ENCODE results near the gene GCG.

GCG gene

DNA sequence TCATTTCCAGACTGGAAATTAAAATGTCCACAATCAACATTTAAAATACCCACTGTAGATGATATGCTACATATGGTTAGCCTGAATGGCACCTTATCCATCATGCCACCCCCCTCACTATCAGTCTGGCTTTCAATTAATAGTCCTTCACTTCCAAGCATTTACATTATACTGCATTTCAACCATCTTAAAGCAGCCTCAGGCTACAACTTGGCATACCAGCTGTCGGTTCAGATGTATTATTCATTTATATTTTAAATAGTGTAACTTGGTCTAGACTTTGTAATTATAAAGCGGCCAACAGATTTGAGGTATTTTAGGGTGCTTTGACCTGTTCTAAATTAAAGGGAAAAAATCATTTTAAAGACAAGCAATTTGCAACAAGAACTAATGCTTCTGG lies 2.6 kb downstream of the GCG start:
- no peak for DNase-seq (ENCODE audit: low spot score)

DNA sequence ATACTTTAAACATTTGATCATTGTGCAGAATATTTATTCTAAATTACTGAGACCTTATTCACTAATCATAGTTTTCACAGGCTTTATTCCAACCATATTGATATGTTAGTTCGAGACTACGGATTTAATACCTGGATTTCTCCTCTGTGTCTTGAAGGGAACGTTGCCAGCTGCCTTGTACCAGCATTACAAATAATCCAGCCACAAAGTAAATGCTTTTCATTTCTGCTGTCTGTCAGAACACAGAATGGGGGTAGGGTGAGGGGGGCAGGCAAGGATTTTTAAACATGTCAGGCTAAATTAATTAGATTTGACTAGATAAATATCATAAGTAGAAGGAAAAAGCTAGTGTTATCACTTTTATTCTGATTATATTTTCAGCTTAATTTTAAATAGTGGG lies 3.1 kb downstream of the GCG start:
- no peak for DNase-seq (ENCODE audit: low spot score)

DNA sequence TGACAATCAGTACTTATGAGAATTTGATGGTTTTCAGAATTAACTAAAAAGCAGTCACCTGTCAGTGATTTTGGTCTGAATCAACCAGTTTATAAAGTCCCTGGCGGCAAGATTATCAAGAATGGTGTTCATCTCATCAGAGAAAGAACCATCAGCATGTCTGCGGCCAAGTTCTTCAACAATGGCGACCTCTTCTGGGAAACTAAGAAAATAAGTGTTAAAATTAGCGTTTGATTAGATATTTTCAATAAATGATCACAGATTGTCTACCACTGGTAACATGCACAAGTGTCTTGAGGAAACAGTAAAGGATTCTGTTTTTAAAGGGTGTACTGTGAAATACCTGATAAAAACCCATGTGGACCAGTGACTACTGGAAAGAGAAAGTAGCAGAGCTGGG lies 8.1 kb downstream of the GCG start:
- DNase-seq (ENCODE audit: low spot score) = no peak

DNA sequence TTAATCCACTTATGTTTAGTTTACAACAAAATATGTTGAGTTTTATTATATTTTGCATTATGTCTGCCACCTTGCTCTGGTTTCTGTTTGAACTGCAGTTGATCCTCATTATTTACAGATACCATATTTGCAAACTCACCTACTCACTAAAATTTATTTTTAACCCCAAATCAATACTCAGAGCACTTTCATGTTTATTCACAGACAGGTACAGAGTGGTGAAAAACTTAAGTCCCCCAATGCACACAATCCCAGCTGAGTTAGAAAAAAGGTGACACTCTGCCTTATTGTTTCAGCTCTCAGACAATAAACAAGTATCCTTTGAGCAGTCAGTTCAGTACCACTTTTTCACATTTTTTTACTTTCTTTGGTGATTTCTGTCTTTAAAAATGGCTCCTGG lies 13.7 kb downstream of the GCG start:
- DNase-seq (ENCODE audit: low spot score) = no peak

DNA sequence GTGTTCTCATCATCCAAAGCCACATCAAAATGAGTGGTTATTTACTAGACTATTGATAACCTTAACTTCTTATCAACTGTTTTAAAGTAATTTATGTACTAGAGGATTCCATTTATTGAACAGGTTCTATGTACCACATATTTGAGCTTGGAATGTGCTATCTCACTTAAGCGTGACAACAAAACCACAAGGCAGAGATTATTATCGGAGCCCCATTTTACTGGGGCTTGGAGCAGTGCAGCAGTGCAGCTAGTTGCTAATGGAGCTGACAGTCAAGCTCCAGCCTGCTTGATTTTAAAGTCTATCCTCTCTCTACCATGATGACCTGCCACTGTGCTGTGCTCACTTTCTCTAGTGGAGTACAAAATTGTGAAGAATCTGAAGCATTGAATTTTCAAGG lies 24.6 kb downstream of the GCG start:
- no peak for DNase-seq (ENCODE audit: low spot score)

GRCh38 chr2:162126527-162126926 lies 25.5 kb downstream of the GCG start:
- DNase-seq (ENCODE audit: low spot score) = no peak

DNA sequence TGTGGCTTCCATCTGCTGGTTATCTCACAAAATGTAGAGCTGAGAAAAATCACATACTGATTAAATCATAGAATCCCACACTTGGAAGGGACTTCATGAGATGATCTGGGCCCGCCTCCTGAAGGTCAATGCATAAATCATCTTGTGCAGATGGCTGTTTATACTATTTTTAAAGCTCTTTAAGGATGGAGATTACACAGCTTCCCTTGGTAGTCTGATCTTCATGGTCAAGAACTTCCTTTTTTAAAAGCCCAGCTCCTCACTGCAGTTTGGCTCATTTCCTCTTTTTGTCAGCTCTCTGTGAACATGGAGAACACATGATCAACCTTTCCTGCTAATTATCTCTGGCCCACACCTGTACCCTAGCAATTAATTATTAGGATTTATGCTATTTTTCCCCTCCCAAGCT lies 25.9 kb downstream of the GCG start:
- DNase-seq (ENCODE audit: low spot score) = peak; percentile 71

- DNase-seq (ENCODE audit: low spot score) = no peak
Measured at GRCh38 chr2:162125138-162125537, 26.9 kb downstream of the GCG start.

GRCh38 chr2:162123806-162124758 lies 28.0 kb downstream of the GCG start:
- DNase-seq (ENCODE audit: low spot score) = peak; percentile 82

- DNase-seq (ENCODE audit: low spot score) = no peak
Measured at GRCh38 chr2:162118166-162119031, 33.6 kb downstream of the GCG start.

DNA sequence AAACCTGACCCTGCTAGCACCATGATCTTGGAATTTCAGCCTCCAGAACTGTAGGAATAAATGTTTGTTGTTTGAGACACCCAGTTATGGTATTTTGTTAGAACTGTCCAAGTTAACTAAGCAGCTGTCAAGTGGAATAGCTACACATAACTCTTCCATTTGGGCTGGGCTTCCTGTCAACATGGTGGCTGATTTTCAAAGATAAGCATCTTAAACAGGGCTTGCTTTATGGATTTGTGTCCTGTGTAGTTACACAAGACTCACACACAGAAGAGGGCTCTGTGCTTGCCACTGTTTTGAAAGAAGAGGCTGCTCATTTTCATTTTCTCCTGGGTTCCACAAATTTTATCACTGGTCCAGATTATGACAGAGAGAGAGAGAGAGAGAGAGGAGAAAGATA lies 35.7 kb downstream of the GCG start:
- no peak for DNase-seq (ENCODE audit: low spot score)

DNA sequence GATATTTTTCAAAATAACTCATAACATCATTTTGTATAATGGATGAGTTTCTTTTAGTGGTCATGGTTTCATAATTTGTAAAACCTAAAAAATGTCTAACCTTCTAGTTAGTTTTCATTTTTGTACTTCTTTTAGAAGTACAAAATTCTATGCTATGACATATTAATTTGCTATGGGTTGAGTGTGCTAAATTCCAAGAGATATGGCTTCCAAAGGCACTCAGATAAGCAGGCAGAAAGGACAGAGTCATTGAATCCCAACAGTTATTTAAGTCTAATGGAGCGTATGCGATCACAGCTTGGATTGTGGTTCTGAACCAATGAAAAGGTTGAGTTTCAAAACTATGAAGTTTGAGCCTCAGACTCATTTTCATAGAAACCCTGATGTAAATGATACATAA lies 37.0 kb downstream of the GCG start:
- DNase-seq (ENCODE audit: low spot score) = no peak

DNA sequence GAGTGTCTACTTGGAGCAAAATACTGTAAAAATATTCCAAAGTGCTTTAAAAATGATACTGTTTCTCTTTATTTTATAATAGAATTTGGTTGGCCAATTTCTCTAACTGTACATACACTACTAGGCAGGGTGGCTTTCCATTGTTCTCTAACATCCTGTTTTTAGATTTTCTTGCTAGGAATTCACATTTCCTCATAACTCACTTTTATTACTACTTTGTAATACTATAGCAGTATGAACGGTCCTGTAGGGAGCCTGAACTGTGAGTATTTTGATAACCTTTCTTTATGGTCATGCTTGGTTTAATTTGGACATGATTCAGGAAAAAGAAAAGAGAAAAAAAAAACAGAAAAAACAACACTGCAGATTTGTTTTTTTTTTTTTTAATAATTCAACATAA lies 37.8 kb downstream of the GCG start:
- no peak for DNase-seq (ENCODE audit: low spot score)

DNA sequence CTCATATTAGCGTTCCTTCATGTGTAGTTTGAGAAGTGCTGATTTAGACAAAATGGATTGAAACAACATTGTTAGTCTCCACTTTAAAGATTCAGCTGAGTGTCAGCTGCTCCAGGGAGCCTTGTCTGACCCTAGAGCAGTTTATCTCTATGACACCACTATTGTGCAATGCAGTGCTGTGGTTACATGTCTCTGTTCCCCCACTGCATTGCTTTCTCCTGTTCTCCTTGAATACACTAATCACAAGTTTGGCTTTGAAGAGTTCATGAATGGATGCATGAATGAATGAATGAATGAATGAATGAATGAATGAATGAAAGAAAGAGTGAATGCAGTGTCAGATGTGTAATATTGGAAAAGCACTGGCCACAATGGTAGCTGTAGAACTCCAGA lies 38.3 kb downstream of the GCG start:
- no peak for DNase-seq (ENCODE audit: low spot score)

- no peak for DNase-seq (ENCODE audit: low spot score)
Measured at GRCh38 chr2:162113088-162113775, 38.8 kb downstream of the GCG start.

GRCh38 chr2:162111958-162112850 lies 39.8 kb downstream of the GCG start:
- no peak for DNase-seq (ENCODE audit: low spot score)

DNA sequence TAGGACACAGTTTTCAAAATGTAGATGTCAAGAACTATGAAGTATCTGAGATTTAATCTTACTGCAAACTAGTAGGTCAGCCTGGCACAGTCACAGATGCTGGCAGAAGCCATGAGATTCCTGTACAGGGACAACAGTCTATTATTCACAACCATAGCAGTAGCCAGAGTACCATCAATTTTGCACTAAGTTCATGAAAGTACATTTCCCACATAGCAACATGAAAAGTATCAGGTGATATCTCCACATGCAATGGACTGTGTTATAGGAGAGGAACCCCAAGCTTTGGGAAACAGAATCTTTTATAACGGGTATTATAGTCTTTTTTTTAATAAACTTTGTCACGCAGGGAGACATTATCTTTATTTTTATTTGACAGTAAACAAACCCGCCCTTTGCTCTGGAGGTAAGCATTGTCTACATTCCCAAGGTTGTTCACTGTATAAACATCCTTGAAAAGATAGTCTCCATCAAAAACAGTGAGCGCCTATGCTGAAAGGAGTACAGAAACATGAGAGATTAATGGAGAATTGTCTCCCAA lies 44.6 kb downstream of the GCG start:
- DNase-seq (ENCODE audit: low spot score) = no peak

DNA sequence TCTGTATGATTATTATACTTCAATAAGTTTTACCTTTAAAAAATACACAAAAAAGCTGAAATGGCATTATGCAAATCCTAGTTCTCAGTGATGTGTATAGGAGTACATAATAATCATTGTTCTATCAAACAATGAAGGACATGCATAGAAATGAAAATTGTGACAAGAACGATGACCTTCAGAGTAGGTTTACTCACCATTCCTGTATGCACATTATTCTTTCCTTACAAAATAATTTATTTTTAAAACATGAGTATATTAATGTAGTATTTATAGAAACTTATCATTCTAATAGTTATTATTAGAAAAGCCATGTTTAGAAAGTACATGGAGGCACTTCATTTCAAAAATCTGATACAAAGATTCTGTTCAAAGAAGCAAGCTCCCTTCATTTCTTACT lies 45.3 kb downstream of the GCG start:
- DNase-seq (ENCODE audit: low spot score) = no peak

DNA sequence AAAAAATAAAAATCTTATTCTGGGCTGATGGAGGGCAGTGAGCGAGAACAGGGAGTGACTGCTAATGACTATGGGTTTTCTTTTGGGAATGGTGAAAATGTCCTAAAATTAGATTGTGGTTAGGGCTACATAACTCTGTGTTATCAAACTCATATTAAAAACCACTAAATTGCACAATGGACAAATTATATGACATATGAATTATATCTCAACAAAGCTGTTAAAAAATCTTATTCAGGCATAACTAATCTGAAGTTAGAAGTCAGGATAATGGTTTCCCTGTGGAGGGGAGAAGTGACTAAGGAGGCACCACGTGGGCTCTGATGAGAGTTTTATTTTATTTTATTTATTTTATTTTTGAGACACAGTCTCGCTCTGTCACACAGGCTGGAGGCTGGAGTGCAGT lies 45.9 kb downstream of the GCG start:
- no peak for DNase-seq (ENCODE audit: low spot score)

DNA sequence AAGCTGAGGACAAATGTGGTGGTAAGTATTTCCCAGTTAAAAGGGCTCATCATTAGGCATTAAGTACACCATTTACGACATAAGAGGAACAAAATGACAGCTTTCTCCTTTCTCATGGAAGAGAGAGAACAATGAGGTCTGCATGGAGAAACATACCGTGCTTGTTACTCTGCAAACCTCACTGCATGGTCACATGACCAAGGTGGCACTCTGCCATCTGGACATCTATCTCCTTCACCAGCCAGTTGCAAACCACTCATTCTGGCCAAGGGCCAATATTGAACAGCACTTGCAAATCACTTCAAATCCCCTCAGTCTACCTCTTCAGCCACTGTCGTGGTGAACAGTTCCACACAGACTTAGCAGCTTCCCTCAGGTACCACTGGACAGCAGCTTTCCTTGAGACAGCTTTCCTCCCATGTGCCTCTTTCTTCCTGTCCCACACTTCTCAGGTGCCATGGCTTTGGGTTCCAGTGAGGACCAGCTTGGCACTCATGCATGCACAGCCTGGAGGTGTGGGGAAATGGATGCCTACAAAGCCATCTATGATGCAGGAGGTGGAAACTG lies 48.5 kb downstream of the GCG start:
- DNase-seq (ENCODE audit: low spot score) = no peak

- DNase-seq (ENCODE audit: low spot score) = no peak
Measured at GRCh38 chr2:162100579-162100978, 51.5 kb downstream of the GCG start.
